SK-N-SH (cell line): ENCODE measurements around the gene PCBD2. TPM values are rescaled to one million over a fixed set of nuclear protein-coding genes. Genes with fewer than 3 reads are reported as not detected.

Source experiments
- CTCF ChIA-PET: fragments of 300-600, 350-600 bp; formaldehyde crosslinking; extraction: SDS; loops from one replicate; lab custom pipeline; 2021; lab: Yijun Ruan, JAX
- POLR2A ChIA-PET: fragments of 350-600 bp; sonication (Branson Sonifier 250); formaldehyde crosslinking; extraction: SDS; loops from one replicate; lab custom pipeline; 2020; ENCODE audit warnings: antibody characterized with exemption, inconsistent platforms; lab: Yijun Ruan, JAX
- DNase-seq: peaks from one replicate; pipeline ENCODE4 v3.0.0; 2012
- H2AFZ ChIP-seq: fragments of 200-600 bp; sonication (generic); 2 replicates; pipeline ENCODE4 v1.8.1; 2016; ENCODE audit warnings: antibody characterized with exemption, mild to moderate bottlenecking, low read depth
- H3F3A ChIP-seq: fragments of 200-600 bp; sonication (generic); replicated peaks from 2 replicates; pipeline ENCODE3; 2016; ENCODE audit warnings: antibody characterized with exemption, mild to moderate bottlenecking; ENCODE audit not compliant: insufficient read depth
- H3K27ac ChIP-seq, 2 experiments: fragments of 200-500 bp in 1 of 2; fragments of 200-600 bp in 1 of 2; sonication (Bioruptor generic) in 1 of 2; sonication (generic), shearing (Covaris generic) in 1 of 2; 2 replicates each; pipeline versions ENCODE4 v1.5.1 to v1.6.1; 2014 to 2016; ENCODE audit warnings: low read depth in 2 of 2, inconsistent platforms in 1 of 2, low read length in 1 of 2, mild to moderate bottlenecking in 1 of 2, mixed read lengths in 1 of 2
- H3K27me3 ChIP-seq: fragments of 200-600 bp; sonication (generic), shearing (Covaris generic); 2 replicates; pipeline ENCODE4 v1.6.1; 2016; ENCODE audit warnings: mixed run types; ENCODE audit not compliant: insufficient read depth
- H3K36me3 ChIP-seq, 2 experiments: fragments of 200-500 bp in 1 of 2; fragments of 200-600 bp in 1 of 2; sonication (Bioruptor generic) in 1 of 2; sonication (generic) in 1 of 2; replicated peaks in 1 of 2; 2 replicates each; pipeline versions ENCODE3 to v1.5.1; 2014 to 2016; ENCODE audit warnings: low read length in 1 of 2, mild to moderate bottlenecking in 1 of 2; ENCODE audit not compliant: insufficient read depth in 2 of 2, control insufficient read depth in 1 of 2
- H3K4me1 ChIP-seq, 2 experiments: fragments of 200-500 bp in 1 of 2; fragments of 200-600 bp in 1 of 2; sonication (Bioruptor generic) in 1 of 2; sonication (generic), shearing (Covaris generic) in 1 of 2; 2 replicates each; pipeline versions ENCODE4 v1.5.1 to v1.6.1; 2014 to 2016; ENCODE audit warnings: low read depth in 1 of 2, low read length in 1 of 2, mixed run types in 1 of 2; ENCODE audit not compliant: insufficient read depth in 2 of 2, control insufficient read depth in 1 of 2
- H3K4me2 ChIP-seq: fragments of 200-600 bp; sonication (generic), shearing (Covaris generic); 2 replicates; pipeline ENCODE4 v1.6.1; 2017; ENCODE audit warnings: mixed run types
- H3K4me3 ChIP-seq, 2 experiments: fragments of 200-500 bp in 1 of 2; fragments of 200-600 bp in 1 of 2; sonication (Bioruptor generic) in 1 of 2; sonication (generic), shearing (Covaris generic) in 1 of 2; 2 replicates each; pipeline versions ENCODE4 v1.5.1 to v1.8.1; 2014 to 2016; ENCODE audit warnings: low read depth in 2 of 2, inconsistent platforms in 1 of 2, low read length in 1 of 2, mild to moderate bottlenecking in 1 of 2, mixed read lengths in 1 of 2, moderate library complexity in 1 of 2
- H3K79me2 ChIP-seq: fragments of 200-600 bp; sonication (generic); 2 replicates; pipeline ENCODE4 v1.8.1; 2017; ENCODE audit warnings: mild to moderate bottlenecking; ENCODE audit not compliant: insufficient read depth
- H3K9ac ChIP-seq: fragments of 200-600 bp; sonication (generic); 2 replicates; pipeline ENCODE4 v1.6.1; 2017; ENCODE audit warnings: mixed run types
- H3K9me2 ChIP-seq: fragments of 200-600 bp; sonication (generic); 2 replicates; pipeline ENCODE4 v1.6.1; 2017; ENCODE audit warnings: mixed run types
- H3K9me3 ChIP-seq: fragments of 200-600 bp; sonication (generic); 2 replicates; pipeline ENCODE4 v1.6.1; 2017; ENCODE audit warnings: mixed run types, mild to moderate bottlenecking, moderate library complexity
- H4K20me1 ChIP-seq: fragments of 200-600 bp; sonication (generic); 2 replicates; pipeline ENCODE4 v1.6.1; 2017; ENCODE audit warnings: mild to moderate bottlenecking, mixed run types; ENCODE audit not compliant: insufficient read depth
- CHD2 ChIP-seq: fragments of 150-350 bp; IDR thresholded peaks from 2 replicates; pipeline ENCODE4 v1.6.1; 2018; ENCODE audit warnings: low read length; ENCODE audit not compliant: partially characterized antibody
- ELF1 ChIP-seq: IDR thresholded peaks from 2 replicates; pipeline ENCODE4 v1.4.0; 2012
- EP300 ChIP-seq, 2 experiments: IDR thresholded peaks; 2 replicates each; pipeline versions ENCODE4 v1.4.0 to v1.6.1; 2012; ENCODE audit warnings: borderline replicate concordance in 1 of 2, low read depth in 1 of 2, low read length in 1 of 2
- FOXM1 ChIP-seq: IDR thresholded peaks from 2 replicates; pipeline ENCODE4 v1.4.0; 2012; ENCODE audit warnings: low read depth, mild to moderate bottlenecking
- GATA2 ChIP-seq: sonication (generic); formaldehyde crosslinking; IDR thresholded peaks from 2 replicates; pipeline ENCODE4 v1.5.0; 2020; ENCODE audit warnings: mild to moderate bottlenecking, missing genetic modification reagents
- MAX ChIP-seq: IDR thresholded peaks from 2 replicates; pipeline ENCODE4 v1.4.0; 2012; ENCODE audit warnings: low read depth
- MXI1 ChIP-seq: IDR thresholded peaks from 2 replicates; pipeline ENCODE4 v1.6.1; 2012; ENCODE audit warnings: mild to moderate bottlenecking, low read depth, low read length, improper control_type of control experiment
- NFIC ChIP-seq: IDR thresholded peaks from 2 replicates; pipeline ENCODE4 v1.4.0; 2012; ENCODE audit warnings: borderline replicate concordance
- NRF1 ChIP-seq: IDR thresholded peaks from 2 replicates; pipeline ENCODE4 v1.6.1; 2012; ENCODE audit warnings: low read depth, mild to moderate bottlenecking, low read length
- PBX3 ChIP-seq: IDR thresholded peaks from 2 replicates; pipeline ENCODE4; 2012
- POLR2AphosphoS5 ChIP-seq: IDR thresholded peaks from 2 replicates; pipeline ENCODE4 v1.6.1; 2012; ENCODE audit warnings: low read depth, low read length
- RFX5 ChIP-seq: IDR thresholded peaks from 2 replicates; pipeline ENCODE4 v1.6.1; 2012; ENCODE audit warnings: mild to moderate bottlenecking, improper control_type of control experiment, low read length
- SMC3 ChIP-seq: IDR thresholded peaks from 2 replicates; pipeline ENCODE4 v1.6.1; 2012; ENCODE audit warnings: low read depth, low read length, improper control_type of control experiment
- TCF12 ChIP-seq: IDR thresholded peaks from 2 replicates; pipeline ENCODE4 v1.4.0; 2012
- WGBS: methylation state at CpG from one replicate; pipeline ENCODE4 v1.1.6; 2017; ENCODE audit warnings: low lambda C conversion rate; 5-methylcytosine and 5-hydroxymethylcytosine counted together
- polyA plus RNA-seq, 3 experiments: library from polyadenylated mRNA; depleted of rRNA; stranded (reverse); fragments of >200 nt; gene quantifications; 2 replicates each; pipeline ENCODE4 v1.2.3, GENCODE V29; 2012
- TF ChIP-seq, protein P1 (sequence below): IDR thresholded peaks from 2 replicates; pipeline ENCODE4 v1.4.0; 2012; ENCODE audit warnings: low read depth, borderline replicate concordance
- TF ChIP-seq, protein P2 (sequence below): IDR thresholded peaks from 2 replicates; pipeline ENCODE4 v1.6.1; 2012; ENCODE audit warnings: mild to moderate bottlenecking, low read depth, low read length, moderate library complexity
- TF ChIP-seq, protein P3 (sequence below): IDR thresholded peaks from 2 replicates; pipeline ENCODE4 v1.4.0; 2012; ENCODE audit warnings: low read depth, borderline replicate concordance
- TF ChIP-seq, protein P4 (sequence below): fragments of 150-350 bp; IDR thresholded peaks from 2 replicates; pipeline ENCODE4 v1.6.1; 2016; ENCODE audit warnings: mild to moderate bottlenecking, low read depth, low read length

The PCBD2 gene
- polyA plus RNA-seq, 1 of the 3 experiments (the other 2 are of a cell fraction): 5.1 TPM

- H3K4me2 ChIP-seq: no peak overlapping the region
- no peaks in the 10 kb centered on the region for H3K27me3 ChIP-seq
- POLR2A ChIA-PET: no interaction called here
- CTCF ChIA-PET: interaction anchor here (1.0 to 1.1 kb wide), 2 partner anchors 10 to 13 kb away, joined by 3 to 4 read pairs; partner anchors contain the start of gene CATSPER3
- 90% methylated on average over 4 of the region's 4 CpGs for WGBS
- no peak for DNase-seq
- no peak overlapping the region for H2AFZ ChIP-seq
- H3K36me3 ChIP-seq: peaks cover 0 to 12% of the 10 kb centered on the region in 2 experiments
- no peaks in the 10 kb centered on the region for H3K9me2 ChIP-seq
- H3K4me1 ChIP-seq: no peaks in the 10 kb centered on the region; a peak in 1 of 4 replicates
- H3K79me2 ChIP-seq: no peaks in the 10 kb centered on the region
- TF ChIP-seq, protein P1, sequence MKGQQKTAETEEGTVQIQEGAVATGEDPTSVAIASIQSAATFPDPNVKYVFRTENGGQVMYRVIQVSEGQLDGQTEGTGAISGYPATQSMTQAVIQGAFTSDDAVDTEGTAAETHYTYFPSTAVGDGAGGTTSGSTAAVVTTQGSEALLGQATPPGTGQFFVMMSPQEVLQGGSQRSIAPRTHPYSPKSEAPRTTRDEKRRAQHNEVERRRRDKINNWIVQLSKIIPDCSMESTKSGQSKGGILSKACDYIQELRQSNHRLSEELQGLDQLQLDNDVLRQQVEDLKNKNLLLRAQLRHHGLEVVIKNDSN: no peak
- TF ChIP-seq EP300 (IDR thresholded peaks at IDR 0.05; ENCODE audit: borderline replicate concordance in 1 of 2, low read depth in 1 of 2, low read length in 1 of 2) (no peak), CHD2 (no peak), PBX3 (no peak), RFX5 (no peak), ELF1 (no peak), TCF12 (no peak), FOXM1 (no peak), MXI1 (no peak), NFIC (no peak), GATA2 (CRISPR knock-in tag) (no peak), SMC3 (no peak), MAX (no peak), NRF1 (no peak), POLR2AphosphoS5 (no peak)
- TF ChIP-seq, protein P2, sequence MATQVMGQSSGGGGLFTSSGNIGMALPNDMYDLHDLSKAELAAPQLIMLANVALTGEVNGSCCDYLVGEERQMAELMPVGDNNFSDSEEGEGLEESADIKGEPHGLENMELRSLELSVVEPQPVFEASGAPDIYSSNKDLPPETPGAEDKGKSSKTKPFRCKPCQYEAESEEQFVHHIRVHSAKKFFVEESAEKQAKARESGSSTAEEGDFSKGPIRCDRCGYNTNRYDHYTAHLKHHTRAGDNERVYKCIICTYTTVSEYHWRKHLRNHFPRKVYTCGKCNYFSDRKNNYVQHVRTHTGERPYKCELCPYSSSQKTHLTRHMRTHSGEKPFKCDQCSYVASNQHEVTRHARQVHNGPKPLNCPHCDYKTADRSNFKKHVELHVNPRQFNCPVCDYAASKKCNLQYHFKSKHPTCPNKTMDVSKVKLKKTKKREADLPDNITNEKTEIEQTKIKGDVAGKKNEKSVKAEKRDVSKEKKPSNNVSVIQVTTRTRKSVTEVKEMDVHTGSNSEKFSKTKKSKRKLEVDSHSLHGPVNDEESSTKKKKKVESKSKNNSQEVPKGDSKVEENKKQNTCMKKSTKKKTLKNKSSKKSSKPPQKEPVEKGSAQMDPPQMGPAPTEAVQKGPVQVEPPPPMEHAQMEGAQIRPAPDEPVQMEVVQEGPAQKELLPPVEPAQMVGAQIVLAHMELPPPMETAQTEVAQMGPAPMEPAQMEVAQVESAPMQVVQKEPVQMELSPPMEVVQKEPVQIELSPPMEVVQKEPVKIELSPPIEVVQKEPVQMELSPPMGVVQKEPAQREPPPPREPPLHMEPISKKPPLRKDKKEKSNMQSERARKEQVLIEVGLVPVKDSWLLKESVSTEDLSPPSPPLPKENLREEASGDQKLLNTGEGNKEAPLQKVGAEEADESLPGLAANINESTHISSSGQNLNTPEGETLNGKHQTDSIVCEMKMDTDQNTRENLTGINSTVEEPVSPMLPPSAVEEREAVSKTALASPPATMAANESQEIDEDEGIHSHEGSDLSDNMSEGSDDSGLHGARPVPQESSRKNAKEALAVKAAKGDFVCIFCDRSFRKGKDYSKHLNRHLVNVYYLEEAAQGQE: no peak
- TF ChIP-seq, protein P3, sequence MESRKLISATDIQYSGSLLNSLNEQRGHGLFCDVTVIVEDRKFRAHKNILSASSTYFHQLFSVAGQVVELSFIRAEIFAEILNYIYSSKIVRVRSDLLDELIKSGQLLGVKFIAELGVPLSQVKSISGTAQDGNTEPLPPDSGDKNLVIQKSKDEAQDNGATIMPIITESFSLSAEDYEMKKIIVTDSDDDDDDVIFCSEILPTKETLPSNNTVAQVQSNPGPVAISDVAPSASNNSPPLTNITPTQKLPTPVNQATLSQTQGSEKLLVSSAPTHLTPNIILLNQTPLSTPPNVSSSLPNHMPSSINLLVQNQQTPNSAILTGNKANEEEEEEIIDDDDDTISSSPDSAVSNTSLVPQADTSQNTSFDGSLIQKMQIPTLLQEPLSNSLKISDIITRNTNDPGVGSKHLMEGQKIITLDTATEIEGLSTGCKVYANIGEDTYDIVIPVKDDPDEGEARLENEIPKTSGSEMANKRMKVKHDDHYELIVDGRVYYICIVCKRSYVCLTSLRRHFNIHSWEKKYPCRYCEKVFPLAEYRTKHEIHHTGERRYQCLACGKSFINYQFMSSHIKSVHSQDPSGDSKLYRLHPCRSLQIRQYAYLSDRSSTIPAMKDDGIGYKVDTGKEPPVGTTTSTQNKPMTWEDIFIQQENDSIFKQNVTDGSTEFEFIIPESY: no peak
- TF ChIP-seq, protein P4, sequence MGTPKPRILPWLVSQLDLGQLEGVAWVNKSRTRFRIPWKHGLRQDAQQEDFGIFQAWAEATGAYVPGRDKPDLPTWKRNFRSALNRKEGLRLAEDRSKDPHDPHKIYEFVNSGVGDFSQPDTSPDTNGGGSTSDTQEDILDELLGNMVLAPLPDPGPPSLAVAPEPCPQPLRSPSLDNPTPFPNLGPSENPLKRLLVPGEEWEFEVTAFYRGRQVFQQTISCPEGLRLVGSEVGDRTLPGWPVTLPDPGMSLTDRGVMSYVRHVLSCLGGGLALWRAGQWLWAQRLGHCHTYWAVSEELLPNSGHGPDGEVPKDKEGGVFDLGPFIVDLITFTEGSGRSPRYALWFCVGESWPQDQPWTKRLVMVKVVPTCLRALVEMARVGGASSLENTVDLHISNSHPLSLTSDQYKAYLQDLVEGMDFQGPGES: no peak
- no peak overlapping the region for H3K9ac ChIP-seq
- no peak overlapping the region for H3K4me3 ChIP-seq
- no peak overlapping the region for H3K27ac ChIP-seq
- H3F3A ChIP-seq: no peaks in the 10 kb centered on the region
- H4K20me1 ChIP-seq: no peaks in the 10 kb centered on the region
- H3K9me3 ChIP-seq: peaks cover 14% of the 10 kb centered on the region; the same call in 1 of the 2 replicates
Observed at GRCh38 chr5:134957920-134958608, 53.1 kb downstream of the PCBD2 start.
